PC-9 (cell line): ENCODE data around the gene SORBS1.

Experiments
- CTCF ChIP-seq: fragments of 200-600 bp; sonication (generic); conservative IDR thresholded peaks from 2 replicates; pipeline ENCODE4 v1.6.1; 2017; ENCODE audit warnings: mixed run types, antibody characterized with exemption, mild to moderate bottlenecking, moderate library complexity
- EZH2 ChIP-seq: fragments of 200-600 bp; sonication (generic); IDR thresholded peaks from 2 replicates; pipeline ENCODE4 v1.8.0; 2017; ENCODE audit warnings: antibody characterized with exemption, low read depth

- TF ChIP-seq CTCF (no peak), EZH2 (no peak)
Observed at GRCh38 chr10:95273393-95274312, 287.5 kb downstream of the SORBS1 start.
